T-cell (primary cell): Measurements from ENCODE around the gene ZRANB3. TPM values are rescaled to one million over a fixed set of nuclear protein-coding genes. Genes with fewer than 3 reads are reported as not detected.

Source experiments
- ATAC-seq, 4 experiments: fragments of 200-7000 bp in 3 of 4; fragments of 150-1000 bp in 1 of 4; cut with Tn5 transposase; replicated peaks in 1 of 4; 1 replicate in 3 of 4; 2 replicates in 1 of 4; pipeline ENCODE4 v1.10.0; 2021; ENCODE audit warnings: moderate library complexity in 3 of 4, mild to moderate bottlenecking in 2 of 4, moderate number of reproducible peaks in 1 of 4
- CTCF ChIA-PET, 2 donors: fragments of 300-600 bp; sonication (Branson Sonifier 250); formaldehyde crosslinking; loops; one replicate each; lab custom pipeline; 2022; ENCODE audit warnings: antibody characterized with exemption in 2 of 2; lab: Charles Lee
- POLR2A ChIA-PET, 2 donors: fragments of 300-600 bp; sonication (Branson Sonifier 250); formaldehyde crosslinking; loops; one replicate each; lab custom pipeline; 2022; ENCODE audit warnings: antibody characterized with exemption in 2 of 2; lab: Charles Lee
- DNase-seq, 35 experiments: peaks; one replicate each; pipeline versions ENCODE4 v3.0.0 to v3.0.0-alpha.2; 2013 to 2023
- H3K27ac ChIP-seq: one replicate; pipeline ENCODE4 v1.5.1; 2013; ENCODE audit warnings: low read length
- H3K27me3 ChIP-seq, 2 experiments: replicated peaks in 1 of 2; 1 replicate in 1 of 2; 2 replicates in 1 of 2; pipeline versions ENCODE4 v1.6.1 to v1.7.0; 2013; ENCODE audit warnings: low read length in 1 of 2, mixed read lengths in 1 of 2; ENCODE audit not compliant: control insufficient read depth in 2 of 2, insufficient read depth in 2 of 2; ENCODE audit errors: extremely low read depth in 1 of 2
- H3K36me3 ChIP-seq, 2 donors: 1 replicate in 1 of 2; 2 replicates in 1 of 2; pipeline versions ENCODE4 v1.6.1 to v1.7.0; 2013; ENCODE audit warnings: low read length in 1 of 2; ENCODE audit not compliant: control insufficient read depth in 2 of 2, insufficient read depth in 1 of 2; ENCODE audit errors: extremely low read depth in 1 of 2
- H3K4me1 ChIP-seq, 2 experiments: 1 replicate in 1 of 2; 2 replicates in 1 of 2; pipeline versions ENCODE4 v1.6.1 to v1.7.0; 2013; ENCODE audit warnings: low read length in 2 of 2, mixed read lengths in 1 of 2; ENCODE audit not compliant: insufficient read depth in 2 of 2, control insufficient read depth in 1 of 2; ENCODE audit errors: extremely low read depth in 1 of 2
- H3K4me3 ChIP-seq, 2 donors: 1 replicate in 1 of 2; 2 replicates in 1 of 2; pipeline versions ENCODE4 v1.5.1 to v1.7.0; 2013; ENCODE audit warnings: mild to moderate bottlenecking in 2 of 2, low read length in 1 of 2, moderate library complexity in 1 of 2; ENCODE audit not compliant: control insufficient read depth in 1 of 2; ENCODE audit errors: extremely low read depth in 1 of 2
- H3K9me3 ChIP-seq: 2 replicates; pipeline ENCODE4 v1.7.0; 2013
- H3K27ac Mint-ChIP-seq, 2 donors: one replicate each; pipeline ENCODE4 v1.8.0; 2020 to 2021; ENCODE audit warnings: mild to moderate bottlenecking in 2 of 2, mixed read lengths in 2 of 2
- H3K27me3 Mint-ChIP-seq, 2 donors: one replicate each; pipeline ENCODE4 v1.8.0; 2021 to 2022; ENCODE audit warnings: mixed read lengths in 2 of 2
- H3K36me3 Mint-ChIP-seq: one replicate; pipeline ENCODE4 v1.8.0; 2021; ENCODE audit warnings: mixed read lengths
- H3K4me1 Mint-ChIP-seq, 3 donors: one replicate each; pipeline ENCODE4 v1.8.0; 2020 to 2022; ENCODE audit warnings: mixed read lengths in 3 of 3, mild to moderate bottlenecking in 1 of 3
- H3K4me3 Mint-ChIP-seq, 3 donors: one replicate each; pipeline ENCODE4 v1.8.0; 2020 to 2022; ENCODE audit warnings: mild to moderate bottlenecking in 3 of 3, mixed read lengths in 3 of 3, moderate library complexity in 3 of 3
- H3K9me3 Mint-ChIP-seq, 3 donors: one replicate each; pipeline ENCODE4 v1.8.0; 2020 to 2022; ENCODE audit warnings: mixed read lengths in 3 of 3
- WGBS: methylation state at CpG from one replicate; pipeline ENCODE4 v1.1.5; 2013; ENCODE audit warnings: missing lambda C conversion rate; ENCODE audit not compliant: insufficient coverage; 5-methylcytosine and 5-hydroxymethylcytosine counted together
- total RNA-seq, 35 experiments: library from RNA in 6 of 35; stranded (reverse) in 6 of 35; fragments of 120-200 nt in 1 of 35; gene quantifications; one replicate each; pipeline versions ENCODE4 v1.2.1 to v1.2.4 and lab custom pipeline; 2013 to 2026

ZRANB3 gene
- total RNA-seq, 5 donors from 2014 or later (not counting 1 experiment from before 2014, with no cell fraction given), result 3.3 to 8.6 (median 5.3) TPM

DNA sequence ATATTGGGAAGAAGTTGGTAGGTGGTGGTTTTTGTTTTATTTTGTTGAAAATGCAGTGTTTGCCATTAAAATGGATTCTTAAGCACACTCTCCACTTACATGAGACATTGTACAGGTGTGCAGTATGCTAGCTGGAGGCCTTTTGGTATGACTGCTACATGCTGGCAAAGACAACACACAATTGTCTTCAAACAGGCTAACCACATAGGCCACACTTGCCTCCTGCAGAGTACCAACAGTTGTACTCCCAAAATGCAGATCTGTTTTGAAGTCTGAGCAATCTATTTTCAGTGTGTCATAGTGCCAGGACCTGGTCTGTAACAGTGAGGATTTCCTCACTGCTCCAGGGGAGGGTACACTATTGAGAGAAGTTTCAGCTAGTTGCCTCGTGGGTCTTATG, 213.6 kb downstream of the ZRANB3 start:
- no peaks in the 10 kb centered on the region for H3K4me1 Mint-ChIP-seq
- DNase-seq (no peak), ATAC-seq (no peak)
- H3K27ac ChIP-seq, result no peak overlapping the region
- no peaks in the 10 kb centered on the region for H3K4me1 ChIP-seq
- ChIA-PET POLR2A (no interaction called here), CTCF (interaction anchor here in 1 of 2 donors (0.7 kb wide), 1 partner anchor 59 kb away, joined by 3 read pairs; no protein-coding TSS in a partner anchor)
- peaks cover 7% of the 10 kb centered on the region for H3K36me3 Mint-ChIP-seq
- H3K4me3 ChIP-seq, result no peak overlapping the region
- no peaks in the 10 kb centered on the region for H3K9me3 Mint-ChIP-seq
- H3K4me3 Mint-ChIP-seq, result no peak overlapping the region
- no peaks in the 10 kb centered on the region for H3K36me3 ChIP-seq
- no peaks in the 10 kb centered on the region for H3K27me3 ChIP-seq
- H3K9me3 ChIP-seq, result no peaks in the 10 kb centered on the region
- no peak overlapping the region for H3K27ac Mint-ChIP-seq
- H3K27me3 Mint-ChIP-seq, result no peaks in the 10 kb centered on the region
- WGBS, result no CpG with 5 or more reads among the region's 1 CpG

DNA sequence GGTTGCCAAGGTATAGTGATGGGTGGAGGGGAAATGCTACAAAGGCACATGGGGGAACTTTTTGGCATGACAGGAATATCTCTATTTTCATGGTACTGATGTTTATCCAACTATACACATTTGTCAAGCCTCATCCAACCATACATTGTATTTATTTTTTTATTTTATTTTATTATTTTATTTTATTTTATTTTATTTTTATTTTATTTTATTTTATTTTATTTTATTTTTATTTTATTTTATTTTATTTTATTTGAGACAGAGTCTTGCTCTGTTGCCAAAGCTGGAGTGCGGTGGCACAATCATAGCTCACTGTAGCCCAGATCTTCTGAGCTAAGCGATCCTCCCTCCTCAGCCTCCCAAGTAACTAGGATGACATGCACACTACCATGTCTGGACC, 219.1 kb downstream of the ZRANB3 start:
- Histone ChIP-seq H3K4me1 (no peaks in the 10 kb centered on the region), H3K36me3 (no peaks in the 10 kb centered on the region), H3K9me3 (no peaks in the 10 kb centered on the region), H3K4me3 (no peak overlapping the region), H3K27me3 (no peaks in the 10 kb centered on the region), H3K27ac (no peak overlapping the region)
- peaks cover 35% of the 10 kb centered on the region for H3K36me3 Mint-ChIP-seq
- H3K4me3 Mint-ChIP-seq, result no peak overlapping the region
- H3K27me3 Mint-ChIP-seq, result no peaks in the 10 kb centered on the region
- WGBS, result no CpG with 5 or more reads among the region's 2 CpGs
- no peak for DNase-seq
- peaks cover 0 to 10% (median 5%) of the 10 kb centered on the region in 3 donors for H3K9me3 Mint-ChIP-seq
- ChIA-PET POLR2A (no interaction called here), CTCF (interaction anchor here in 1 of 2 donors (0.7 kb wide), 1 partner anchor 11 kb away, joined by 3 read pairs; no protein-coding TSS in a partner anchor)
- no peak for ATAC-seq
- no peak overlapping the region for H3K27ac Mint-ChIP-seq
- H3K4me1 Mint-ChIP-seq, result no peaks in the 10 kb centered on the region

DNA sequence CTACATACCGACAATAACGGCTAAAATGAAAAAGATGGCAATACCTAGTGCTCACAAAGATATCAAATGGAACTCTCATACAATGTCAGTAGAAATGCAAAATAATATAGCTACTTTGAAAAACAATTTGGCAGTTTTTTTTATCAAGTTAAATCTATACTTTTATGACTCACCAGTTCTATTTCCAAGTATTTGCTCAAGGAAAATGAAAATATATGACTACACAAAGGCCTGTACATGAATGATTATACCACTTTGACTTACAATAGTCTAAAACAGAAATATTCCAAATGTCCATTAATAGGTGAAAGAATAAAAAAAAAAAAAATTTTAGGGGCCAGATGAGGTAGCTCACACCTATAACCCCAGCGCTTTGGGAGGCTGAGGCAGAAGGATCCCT, 219.8 kb downstream of the ZRANB3 start:
- H3K4me1 Mint-ChIP-seq, result no peaks in the 10 kb centered on the region
- no peak for ATAC-seq
- no peak overlapping the region for H3K4me3 ChIP-seq
- peaks cover 0 to 10% (median 5%) of the 10 kb centered on the region in 3 donors for H3K9me3 Mint-ChIP-seq
- no peaks in the 10 kb centered on the region for H3K4me1 ChIP-seq
- no peak overlapping the region for H3K27ac Mint-ChIP-seq
- no peaks in the 10 kb centered on the region for H3K27me3 ChIP-seq
- no peak overlapping the region for H3K27ac ChIP-seq
- H3K36me3 ChIP-seq, result no peaks in the 10 kb centered on the region
- no CpG with 5 or more reads among the region's 3 CpGs for WGBS
- no peaks in the 10 kb centered on the region for H3K27me3 Mint-ChIP-seq
- H3K9me3 ChIP-seq, result no peaks in the 10 kb centered on the region
- CTCF ChIA-PET, result interaction anchor here in 1 of 2 donors (0.7 kb wide), 1 partner anchor 11 kb away, joined by 3 read pairs; no protein-coding TSS in a partner anchor
- POLR2A ChIA-PET, result interaction anchor here in 1 of 2 donors (0.6 kb wide), 1 partner anchor 91 kb away, joined by 4 read pairs; no protein-coding TSS in a partner anchor
- peaks cover 35% of the 10 kb centered on the region for H3K36me3 Mint-ChIP-seq
- no peak for DNase-seq
- no peak overlapping the region for H3K4me3 Mint-ChIP-seq

DNA sequence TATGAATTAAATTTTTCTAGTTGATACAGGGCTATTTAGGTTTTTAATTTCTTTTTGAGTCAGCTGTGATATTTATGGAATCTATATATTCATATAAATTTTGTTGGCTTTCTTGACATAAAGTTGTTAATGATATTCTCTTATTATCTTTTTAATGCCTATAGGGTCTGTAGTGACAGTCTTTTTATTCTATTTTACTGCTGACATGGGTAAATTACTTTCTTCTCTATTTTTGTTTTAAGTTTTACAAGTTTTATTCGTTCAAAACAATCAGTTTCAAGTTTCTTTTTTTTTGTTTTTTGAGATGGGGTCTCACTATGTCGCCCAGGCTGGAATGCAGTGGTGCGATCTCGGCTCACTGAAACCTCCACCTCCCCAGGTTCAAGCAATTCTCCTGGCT, 226.3 kb downstream of the ZRANB3 start:
- Histone ChIP-seq H3K4me1 (no peaks in the 10 kb centered on the region), H3K36me3 (no peaks in the 10 kb centered on the region), H3K9me3 (peaks cover 2% of the 10 kb centered on the region), H3K4me3 (no peak overlapping the region), H3K27me3 (no peaks in the 10 kb centered on the region), H3K27ac (no peak overlapping the region)
- Mint-ChIP-seq H3K9me3 (peaks cover 12 to 30% (median 17%) of the 10 kb centered on the region in 3 donors), H3K4me1 (no peaks in the 10 kb centered on the region), H3K27ac (no peak overlapping the region), H3K36me3 (peaks cover 37% of the 10 kb centered on the region), H3K4me3 (no peak overlapping the region), H3K27me3 (no peaks in the 10 kb centered on the region)
- no CpG with 5 or more reads among the region's 4 CpGs for WGBS
- ATAC-seq, result no peak
- no peak for DNase-seq
- POLR2A ChIA-PET, result no interaction called here
- CTCF ChIA-PET, result no interaction called here

DNA sequence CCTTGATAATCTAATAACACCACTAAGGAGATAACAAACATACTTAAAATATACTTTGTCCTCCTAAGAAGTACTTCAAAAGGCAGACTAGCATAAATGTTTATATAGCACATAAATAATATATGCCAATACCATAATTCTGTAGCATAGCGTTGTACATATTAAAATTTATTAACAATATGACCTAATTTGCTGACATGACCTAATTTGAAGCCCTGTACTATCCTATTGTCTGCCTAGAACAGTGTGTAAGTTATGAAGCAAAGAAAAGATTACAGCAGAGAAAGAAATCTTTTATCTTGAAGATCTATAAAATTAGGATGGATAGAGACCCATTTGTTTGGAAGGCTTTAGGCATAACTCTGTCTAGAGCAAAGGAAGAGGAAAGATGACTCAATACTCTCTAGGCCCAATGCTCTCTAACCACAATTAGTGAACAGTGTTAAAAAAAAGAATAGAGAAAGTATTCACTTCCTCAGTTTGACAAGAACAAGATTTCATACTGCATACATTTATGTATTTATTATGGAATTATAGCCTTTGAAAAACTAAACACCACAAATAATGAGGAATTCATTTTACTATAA, 231.3 kb downstream of the ZRANB3 start:
- no peak overlapping the region for H3K27ac ChIP-seq
- H3K36me3 ChIP-seq, result peaks cover 0 to 6% of the 10 kb centered on the region in 2 donors
- ChIA-PET CTCF (no interaction called here), POLR2A (no interaction called here)
- WGBS, result no CpG with 5 or more reads among the region's 1 CpG
- Mint-ChIP-seq H3K27ac (no peak overlapping the region), H3K9me3 (peaks cover 9 to 31% (median 28%) of the 10 kb centered on the region in 3 donors), H3K36me3 (peaks cover 28% of the 10 kb centered on the region), H3K4me1 (no peaks in the 10 kb centered on the region), H3K4me3 (no peak overlapping the region), H3K27me3 (no peaks in the 10 kb centered on the region)
- DNase-seq, result no peak
- H3K27me3 ChIP-seq, result no peaks in the 10 kb centered on the region
- ATAC-seq, result no peak
- H3K4me3 ChIP-seq, result no peak overlapping the region
- H3K9me3 ChIP-seq, result no peaks in the 10 kb centered on the region
- no peaks in the 10 kb centered on the region for H3K4me1 ChIP-seq

DNA sequence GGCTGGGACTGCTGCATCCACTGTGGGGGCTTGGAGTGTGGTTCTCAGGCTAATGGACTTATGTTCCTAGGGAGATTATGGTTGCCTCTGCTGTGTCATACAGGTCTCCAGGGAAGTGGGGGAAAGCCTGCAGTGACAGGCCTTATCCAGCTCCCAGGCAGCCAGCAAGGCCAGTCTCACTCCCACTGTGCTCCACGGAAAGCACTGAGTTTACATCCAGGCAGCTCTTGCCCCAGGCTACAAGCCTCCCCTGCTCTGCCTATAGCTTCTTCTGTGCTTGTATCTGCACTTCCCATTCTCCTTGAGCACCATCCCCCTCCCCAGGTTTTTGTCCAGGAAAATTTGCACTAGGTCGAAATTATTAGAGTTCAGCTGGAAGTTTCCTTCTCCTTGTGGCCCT, 231.9 kb downstream of the ZRANB3 start:
- Mint-ChIP-seq H3K4me1 (no peaks in the 10 kb centered on the region), H3K4me3 (no peak overlapping the region), H3K27me3 (no peaks in the 10 kb centered on the region), H3K27ac (no peak overlapping the region), H3K36me3 (peaks cover 28% of the 10 kb centered on the region), H3K9me3 (peaks cover 11 to 37% (median 29%) of the 10 kb centered on the region in 3 donors)
- H3K36me3 ChIP-seq, result peaks cover 0 to 6% of the 10 kb centered on the region in 2 donors
- H3K4me1 ChIP-seq, result no peaks in the 10 kb centered on the region
- H3K4me3 ChIP-seq, result no peak overlapping the region
- ChIA-PET CTCF (no interaction called here), POLR2A (no interaction called here)
- no peaks in the 10 kb centered on the region for H3K27me3 ChIP-seq
- no peaks in the 10 kb centered on the region for H3K9me3 ChIP-seq
- ATAC-seq, result no peak
- no peak for DNase-seq
- H3K27ac ChIP-seq, result no peak overlapping the region
- WGBS, result 100% methylated on average over 1 of the region's 2 CpGs
